HK-2 (cell line): Measurements from ENCODE around the gene PPP1R8.
A peak's percentile ranks its signal among the peaks of the same experiment; 100 is the strongest.

Source experiments
- DNase-seq: peaks from one replicate; pipeline ENCODE4 v3.0.0-alpha.2; 2018; ENCODE audit not compliant: unreplicated experiment

PPP1R8 gene

GRCh38 chr1:27872059-27872801 lies 41.6 kb downstream of the PPP1R8 start, which contains the start of gene THEMIS2:
THEMIS2 (plus strand) TSS chr1:27872544; CDS start chr1:27872572, 28 bp downstream.
- peak; percentile 38 for DNase-seq

- DNase-seq = peak; percentile 35
Observed at GRCh38 chr1:27872802-27873551, 42.4 kb downstream of the PPP1R8 start.

GRCh38 chr1:27873671-27874384 lies 43.2 kb downstream of the PPP1R8 start:
- DNase-seq = no peak

- DNase-seq = no peak
Observed at GRCh38 chr1:27876341-27877114, 45.9 kb downstream of the PPP1R8 start.

GRCh38 chr1:27877115-27877416 lies 46.5 kb downstream of the PPP1R8 start:
- no peak for DNase-seq

- DNase-seq = no peak
Observed at GRCh38 chr1:27878039-27878438, 47.5 kb downstream of the PPP1R8 start.

GRCh38 chr1:27878787-27879335 lies 48.3 kb downstream of the PPP1R8 start:
- DNase-seq = no peak

GRCh38 chr1:27879374-27880082 lies 48.9 kb downstream of the PPP1R8 start:
- DNase-seq = no peak

- no peak for DNase-seq
Observed at GRCh38 chr1:27882543-27882903, 51.9 kb downstream of the PPP1R8 start.

GRCh38 chr1:27883536-27883935 lies 53.0 kb downstream of the PPP1R8 start:
- no peak for DNase-seq

- DNase-seq = no peak
Observed at GRCh38 chr1:27884006-27884954, 53.7 kb downstream of the PPP1R8 start.

- no peak for DNase-seq
Observed at GRCh38 chr1:27885114-27885528, 54.5 kb downstream of the PPP1R8 start.

GRCh38 chr1:27885621-27886352 lies 55.2 kb downstream of the PPP1R8 start:
- DNase-seq = no peak

- no peak for DNase-seq
Observed at GRCh38 chr1:27886353-27886679, 55.7 kb downstream of the PPP1R8 start.

- no peak for DNase-seq
Observed at GRCh38 chr1:27886744-27887143, 56.2 kb downstream of the PPP1R8 start.

GRCh38 chr1:27887215-27888021 lies 56.8 kb downstream of the PPP1R8 start:
- DNase-seq = no peak

- DNase-seq = no peak
Observed at GRCh38 chr1:27889506-27889905, 58.9 kb downstream of the PPP1R8 start.

GRCh38 chr1:27891196-27891889 lies 60.8 kb downstream of the PPP1R8 start:
- DNase-seq = no peak
